DOHH2 (cell line): ENCODE results near the gene SLC6A6.

Experiments used
- H3F3A ChIP-seq: fragments of 200-600 bp; sonication (generic), shearing (Covaris generic); 2 replicates; pipeline ENCODE4 v1.6.0; 2016; ENCODE audit warnings: antibody characterized with exemption, mild to moderate bottlenecking; ENCODE audit not compliant: control insufficient read depth, insufficient read depth
- H3K27ac ChIP-seq: fragments of 200-600 bp; sonication (generic); 2 replicates; pipeline ENCODE4 v1.5.1; 2014; ENCODE audit warnings: low read depth, mild to moderate bottlenecking, low read length, moderate library complexity
- H3K27me3 ChIP-seq: fragments of 200-600 bp; sonication (generic); 2 replicates; pipeline ENCODE4 v1.6.1; 2014; ENCODE audit warnings: mild to moderate bottlenecking, low read length, mixed read lengths; ENCODE audit not compliant: control insufficient read depth
- H3K36me3 ChIP-seq: fragments of 200-600 bp; sonication (generic); 2 replicates; pipeline ENCODE4 v1.6.1; 2014; ENCODE audit warnings: mild to moderate bottlenecking, low read length, moderate library complexity, mixed read lengths; ENCODE audit not compliant: control insufficient read depth
- H3K4me1 ChIP-seq: fragments of 200-600 bp; sonication (generic); 2 replicates; pipeline ENCODE4 v1.6.1; 2014; ENCODE audit warnings: mild to moderate bottlenecking, low read length, mixed read lengths; ENCODE audit not compliant: control insufficient read depth
- H3K4me2 ChIP-seq: fragments of 200-600 bp; sonication (generic); 2 replicates; pipeline ENCODE4 v1.6.0; 2014; ENCODE audit warnings: mild to moderate bottlenecking, low read length, moderate library complexity
- H3K4me3 ChIP-seq: fragments of 200-600 bp; sonication (generic); 2 replicates; pipeline ENCODE4 v1.5.1; 2014; ENCODE audit warnings: mild to moderate bottlenecking, low read length, mixed read lengths
- H3K79me2 ChIP-seq: fragments of 200-600 bp; sonication (generic); 2 replicates; pipeline ENCODE4 v1.6.1; 2014; ENCODE audit warnings: mild to moderate bottlenecking, low read length, mixed read lengths; ENCODE audit not compliant: control insufficient read depth
- H3K9me2 ChIP-seq: fragments of 200-600 bp; sonication (generic); replicated peaks from 2 replicates; pipeline ENCODE4 v1.6.1; 2014; ENCODE audit warnings: mild to moderate bottlenecking, low read length, mixed read lengths; ENCODE audit not compliant: control insufficient read depth
- H3K9me3 ChIP-seq: fragments of 200-600 bp; sonication (generic); 2 replicates; pipeline ENCODE4 v1.6.1; 2014; ENCODE audit warnings: antibody characterized with exemption, low read length, mixed read lengths; ENCODE audit not compliant: control insufficient read depth, insufficient read depth
- H4K20me1 ChIP-seq: fragments of 200-600 bp; sonication (generic); 2 replicates; pipeline ENCODE4 v1.6.0; 2014; ENCODE audit warnings: low read depth, mild to moderate bottlenecking, antibody characterized with exemption, low read length, moderate library complexity; ENCODE audit not compliant: control insufficient read depth, insufficient read depth
- EZH2phosphoT487 ChIP-seq: fragments of 200-600 bp; sonication (generic); IDR thresholded peaks from 2 replicates; pipeline ENCODE4 v1.6.1; 2017; ENCODE audit warnings: borderline replicate concordance, mild to moderate bottlenecking, antibody characterized with exemption, low read length, moderate library complexity, mixed read lengths
- TF ChIP-seq, protein P1 (sequence below): fragments of 200-600 bp; sonication (generic); IDR thresholded peaks from one replicate; pipeline ENCODE4 v1.5.1; 2014; ENCODE audit warnings: antibody characterized with exemption, mild to moderate bottlenecking, low read depth, low read length; ENCODE audit not compliant: poor library complexity, severe bottlenecking

The SLC6A6 gene

DNA sequence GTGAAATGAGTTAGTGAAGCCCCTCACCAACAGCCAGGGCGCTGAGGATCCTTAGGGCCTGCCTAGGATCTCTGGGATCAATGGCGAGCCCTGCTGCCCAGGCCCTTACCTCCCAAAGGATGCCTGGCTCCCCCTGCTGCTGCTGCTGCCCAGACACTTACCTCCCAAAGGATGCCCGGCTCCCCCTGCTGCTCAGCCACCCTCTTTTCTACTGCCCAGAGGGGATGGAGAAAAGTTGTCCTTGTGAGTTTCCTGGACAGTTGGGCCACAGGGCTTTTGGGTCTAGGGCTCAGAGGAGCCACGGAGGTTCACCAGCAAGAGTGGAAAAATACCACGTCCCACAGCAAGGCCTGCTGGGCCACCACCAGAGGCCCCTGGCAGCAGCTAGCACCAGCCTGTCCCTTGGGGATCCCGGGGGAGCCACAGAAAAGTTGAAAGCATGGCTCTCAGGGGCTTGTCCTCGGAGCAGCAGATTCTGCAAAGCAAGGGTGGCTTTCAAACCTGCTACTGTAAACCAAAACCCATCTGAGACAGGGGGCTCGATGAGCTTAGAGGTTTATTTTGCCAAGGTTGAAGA lies 59.4 kb downstream of the SLC6A6 start:
- Histone ChIP-seq H3K9me3 (no peaks in the 10 kb centered on the region), H3K4me1 (no peaks in the 10 kb centered on the region), H3K36me3 (peaks cover 91% of the 10 kb centered on the region), H3K9me2 (no peaks in the 10 kb centered on the region), H3K27me3 (no peaks in the 10 kb centered on the region), H3K4me2 (no peak overlapping the region), H3F3A (no peaks in the 10 kb centered on the region), H3K79me2 (no peaks in the 10 kb centered on the region), H3K4me3 (no peak overlapping the region), H4K20me1 (no peaks in the 10 kb centered on the region), H3K27ac (no peak overlapping the region)
- TF ChIP-seq, protein P1, sequence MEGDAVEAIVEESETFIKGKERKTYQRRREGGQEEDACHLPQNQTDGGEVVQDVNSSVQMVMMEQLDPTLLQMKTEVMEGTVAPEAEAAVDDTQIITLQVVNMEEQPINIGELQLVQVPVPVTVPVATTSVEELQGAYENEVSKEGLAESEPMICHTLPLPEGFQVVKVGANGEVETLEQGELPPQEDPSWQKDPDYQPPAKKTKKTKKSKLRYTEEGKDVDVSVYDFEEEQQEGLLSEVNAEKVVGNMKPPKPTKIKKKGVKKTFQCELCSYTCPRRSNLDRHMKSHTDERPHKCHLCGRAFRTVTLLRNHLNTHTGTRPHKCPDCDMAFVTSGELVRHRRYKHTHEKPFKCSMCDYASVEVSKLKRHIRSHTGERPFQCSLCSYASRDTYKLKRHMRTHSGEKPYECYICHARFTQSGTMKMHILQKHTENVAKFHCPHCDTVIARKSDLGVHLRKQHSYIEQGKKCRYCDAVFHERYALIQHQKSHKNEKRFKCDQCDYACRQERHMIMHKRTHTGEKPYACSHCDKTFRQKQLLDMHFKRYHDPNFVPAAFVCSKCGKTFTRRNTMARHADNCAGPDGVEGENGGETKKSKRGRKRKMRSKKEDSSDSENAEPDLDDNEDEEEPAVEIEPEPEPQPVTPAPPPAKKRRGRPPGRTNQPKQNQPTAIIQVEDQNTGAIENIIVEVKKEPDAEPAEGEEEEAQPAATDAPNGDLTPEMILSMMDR = peak; percentile 52
- no peak for TF ChIP-seq EZH2phosphoT487

DNA sequence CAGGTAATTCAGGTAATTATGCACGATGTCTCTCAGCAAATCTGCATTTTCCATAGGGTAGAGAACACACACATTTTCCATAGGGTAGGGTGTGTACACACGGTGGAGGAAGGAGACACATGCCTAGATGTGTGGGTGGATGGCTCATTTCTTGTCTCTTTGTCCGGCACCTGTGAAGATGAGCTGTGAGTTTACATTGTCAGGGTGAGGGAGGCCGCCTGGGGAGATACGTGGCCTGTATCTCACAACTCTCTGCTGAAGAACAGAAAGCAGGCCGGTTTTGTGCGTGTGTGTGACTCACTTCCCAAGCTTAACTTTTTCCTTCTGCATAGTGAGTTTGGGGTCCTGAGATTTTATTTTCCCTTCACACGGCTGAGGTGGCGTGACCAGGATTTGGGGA lies 60.3 kb downstream of the SLC6A6 start:
- no peak overlapping the region for H3K4me2 ChIP-seq

DNA sequence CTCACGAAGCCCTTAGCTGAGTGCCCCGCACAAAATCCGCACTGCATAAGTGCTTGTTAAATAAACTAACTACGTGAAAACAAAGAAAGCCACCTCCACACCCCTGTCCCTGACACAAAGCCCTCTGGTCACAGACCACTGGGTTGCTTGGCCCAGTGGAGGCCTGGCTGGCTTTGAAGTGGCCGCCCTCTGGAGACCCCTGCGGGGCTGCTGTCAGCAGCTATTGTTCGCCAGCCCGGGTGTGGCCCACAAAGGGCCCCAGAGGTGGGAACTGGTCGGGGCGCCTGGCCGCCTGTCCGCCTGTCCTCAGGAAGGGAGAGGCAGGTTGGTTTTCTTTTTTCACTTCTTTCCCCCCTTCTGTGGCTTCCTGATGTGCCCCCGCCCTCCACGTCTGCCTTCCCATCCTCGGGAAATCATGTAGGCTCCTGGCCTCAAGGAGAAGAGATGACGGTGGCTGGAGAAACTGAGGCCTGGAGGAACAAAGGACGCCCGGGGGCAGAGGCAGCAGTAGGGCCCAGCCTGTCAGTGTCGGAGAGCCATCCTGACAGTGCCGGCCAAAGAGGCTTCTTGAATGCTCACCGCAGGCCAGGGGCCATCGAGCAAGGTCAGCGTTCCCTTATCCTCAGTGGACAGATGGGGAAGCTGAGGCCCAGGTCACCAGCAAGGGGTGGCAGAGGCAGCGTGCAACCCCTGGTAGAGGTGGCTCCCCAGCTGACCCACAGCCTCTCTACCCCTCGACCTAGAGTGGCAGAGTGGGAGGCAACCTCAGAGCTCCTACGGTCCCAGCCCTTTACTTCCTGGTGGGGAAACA lies 61.1 kb downstream of the SLC6A6 start:
- H3K27me3 ChIP-seq = no peaks in the 10 kb centered on the region
- H3K36me3 ChIP-seq = peaks cover 85% of the 10 kb centered on the region
- no peak overlapping the region for H3K4me3 ChIP-seq
- H3F3A ChIP-seq = no peaks in the 10 kb centered on the region
- no peaks in the 10 kb centered on the region for H3K79me2 ChIP-seq
- no peak for TF ChIP-seq EZH2phosphoT487
- TF ChIP-seq, protein P1 = no peak
- H3K9me2 ChIP-seq = no peaks in the 10 kb centered on the region
- no peak overlapping the region for H3K4me2 ChIP-seq
- no peak overlapping the region for H3K27ac ChIP-seq
- H3K9me3 ChIP-seq = no peaks in the 10 kb centered on the region
- H4K20me1 ChIP-seq = no peaks in the 10 kb centered on the region
- no peaks in the 10 kb centered on the region for H3K4me1 ChIP-seq

More for the DNA sequence above, 60.3 kb downstream of the SLC6A6 start:
- peaks cover 86% of the 10 kb centered on the region for H3K36me3 ChIP-seq
- H4K20me1 ChIP-seq = no peaks in the 10 kb centered on the region
- TF ChIP-seq, protein P1 = no peak
- TF ChIP-seq EZH2phosphoT487 = no peak
- H3K9me2 ChIP-seq = no peaks in the 10 kb centered on the region
- no peak overlapping the region for H3K27ac ChIP-seq
- no peaks in the 10 kb centered on the region for H3K9me3 ChIP-seq
- H3K4me1 ChIP-seq = no peaks in the 10 kb centered on the region
- H3K27me3 ChIP-seq = no peaks in the 10 kb centered on the region
- H3K79me2 ChIP-seq = no peaks in the 10 kb centered on the region
- no peaks in the 10 kb centered on the region for H3F3A ChIP-seq
- no peak overlapping the region for H3K4me3 ChIP-seq
